K562 (cell line): ENCODE results near the gene RNF25. TPM values are rescaled to one million over a fixed set of nuclear protein-coding genes. Genes with fewer than 3 reads are reported as not detected.

ENCODE experiments used
- ARID1B ChIP-seq: fragments of 450-650 bp; IDR thresholded peaks from 2 replicates; pipeline ENCODE4 v1.6.1; 2016; ENCODE audit warnings: antibody characterized with exemption, mild to moderate bottlenecking, inconsistent platforms
- ATF3 ChIP-seq, 2 experiments: fragments of 450-650 bp in 1 of 2; sonication (generic) in 1 of 2; formaldehyde crosslinking in 1 of 2; IDR thresholded peaks in 1 of 2; conservative IDR thresholded peaks in 1 of 2; 2 replicates each; pipeline versions ENCODE4 v1.6.1 to v1.8.1; 2016 to 2023; ENCODE audit warnings: mild to moderate bottlenecking in 2 of 2, moderate library complexity in 2 of 2, inconsistent platforms in 1 of 2, missing genetic modification reagents in 1 of 2
- CSDE1 ChIP-seq, 2 experiments: fragments of 450-650 bp; IDR thresholded peaks; 2 replicates each; pipeline ENCODE4 v1.6.1; 2016; ENCODE audit warnings: mild to moderate bottlenecking in 1 of 2
- DPF2 ChIP-seq: fragments of 450-650 bp; IDR thresholded peaks from 2 replicates; pipeline ENCODE4 v1.6.1; 2016
- EHMT2 ChIP-seq: fragments of 450-650 bp; IDR thresholded peaks from 2 replicates; pipeline ENCODE4 v1.6.1; 2018; ENCODE audit warnings: antibody characterized with exemption
- ELF1 ChIP-seq: fragments of 200-800 bp; sonication (Bioruptor generic); IDR thresholded peaks from 2 replicates; pipeline ENCODE4 v1.6.1; 2016; ENCODE audit warnings: missing genetic modification characterization, missing compliant biosample characterization
- FOS ChIP-seq: IDR thresholded peaks from 3 replicates; pipeline ENCODE4 v1.6.1; 2011; ENCODE audit not compliant: insufficient read length; ENCODE audit errors: extremely low read depth
- FOSL1 ChIP-seq: fragments of 200-800 bp; sonication (Bioruptor generic); conservative IDR thresholded peaks from 2 replicates; pipeline ENCODE4 v1.6.1; 2016; ENCODE audit warnings: missing genetic modification characterization, missing compliant biosample characterization
- HDAC6 ChIP-seq: IDR thresholded peaks from 2 replicates; pipeline ENCODE4 v1.6.1; 2012; ENCODE audit warnings: low read depth, mild to moderate bottlenecking, control low read depth, inconsistent platforms, low read length, moderate library complexity
- JUND ChIP-seq, 2 experiments: IDR thresholded peaks; 2 replicates in 1 of 2; 3 replicates in 1 of 2; pipeline ENCODE4 v1.6.1; 2011; ENCODE audit warnings: borderline replicate concordance in 2 of 2, low read depth in 2 of 2, low read length in 2 of 2, improper control_type of control experiment in 1 of 2, missing biosample characterization in 1 of 2, missing genetic modification characterization in 1 of 2, missing genetic modification reagents in 1 of 2
- PHF20 ChIP-seq: fragments of 450-650 bp; IDR thresholded peaks from 2 replicates; pipeline ENCODE4 v1.6.1; 2018; ENCODE audit not compliant: partially characterized antibody
- PHF8 ChIP-seq: fragments of 200-600 bp; sonication (generic); IDR thresholded peaks from 2 replicates; pipeline ENCODE4 v1.6.1; 2012; ENCODE audit warnings: mixed run types, mild to moderate bottlenecking, inconsistent platforms, low read length, moderate library complexity, borderline replicate concordance
- SMARCA4 ChIP-seq: fragments of 450-650 bp; IDR thresholded peaks from 2 replicates; pipeline ENCODE4 v1.6.1; 2016
- ZNF121 ChIP-seq: sonication (generic); formaldehyde crosslinking; conservative IDR thresholded peaks from 2 replicates; pipeline ENCODE4 v1.8.0; 2022; ENCODE audit warnings: missing genetic modification reagents
- polyA plus RNA-seq, 8 experiments: library from polyadenylated mRNA; depleted of rRNA in 4 of 8; stranded (reverse) in 5 of 8; unstranded in 3 of 8; fragments of >200 nt; fragmentation: Nextera tagmentation in 2 of 8; fragmentation: Illumina TruSeq in 1 of 8; extraction: Ambion mirVana in 2 of 8; extraction: Trizol in 1 of 8; gene quantifications; 2 replicates each; pipeline versions ENCODE4 v1.2.1 to v1.2.3, GENCODE V29; 2011 to 2014; ENCODE audit warnings: inconsistent platforms in 1 of 8, missing spikeins in 1 of 8
- total RNA-seq, 7 experiments: library from RNA; depleted of rRNA in 6 of 7; stranded (reverse); fragments of >200 nt in 6 of 7; fragmentation: Illumina TruSeq in 2 of 7; extraction: Trizol in 2 of 7; gene quantifications; 2 replicates each; pipeline versions ENCODE4 v1.2.1 to v1.2.3, GENCODE V29; 2011 to 2021; ENCODE audit warnings: low replicate concordance in 1 of 7
- TF ChIP-seq, protein P1 (sequence below), 2 experiments: fragments of 450-650 bp in 1 of 2; sonication (generic) in 1 of 2; formaldehyde crosslinking in 1 of 2; IDR thresholded peaks; 2 replicates each; pipeline versions ENCODE4 v1.7.1 to v1.9.0; 2016 to 2022; ENCODE audit warnings: inconsistent platforms in 1 of 2, mild to moderate bottlenecking in 1 of 2, missing genetic modification reagents in 1 of 2
- TF ChIP-seq, protein P2 (sequence below): fragments of 450-650 bp; IDR thresholded peaks from 2 replicates; pipeline ENCODE4 v1.6.1; 2017; ENCODE audit warnings: antibody characterized with exemption

Gene RNF25
- total and polyA plus RNA-seq, 9 of the 15 experiments (the other 6 are each of a cell fraction or from before 2014, with no cell fraction given) = 2.3 to 49.8 (median 20.5) TPM

- TF ChIP-seq, protein P1, sequence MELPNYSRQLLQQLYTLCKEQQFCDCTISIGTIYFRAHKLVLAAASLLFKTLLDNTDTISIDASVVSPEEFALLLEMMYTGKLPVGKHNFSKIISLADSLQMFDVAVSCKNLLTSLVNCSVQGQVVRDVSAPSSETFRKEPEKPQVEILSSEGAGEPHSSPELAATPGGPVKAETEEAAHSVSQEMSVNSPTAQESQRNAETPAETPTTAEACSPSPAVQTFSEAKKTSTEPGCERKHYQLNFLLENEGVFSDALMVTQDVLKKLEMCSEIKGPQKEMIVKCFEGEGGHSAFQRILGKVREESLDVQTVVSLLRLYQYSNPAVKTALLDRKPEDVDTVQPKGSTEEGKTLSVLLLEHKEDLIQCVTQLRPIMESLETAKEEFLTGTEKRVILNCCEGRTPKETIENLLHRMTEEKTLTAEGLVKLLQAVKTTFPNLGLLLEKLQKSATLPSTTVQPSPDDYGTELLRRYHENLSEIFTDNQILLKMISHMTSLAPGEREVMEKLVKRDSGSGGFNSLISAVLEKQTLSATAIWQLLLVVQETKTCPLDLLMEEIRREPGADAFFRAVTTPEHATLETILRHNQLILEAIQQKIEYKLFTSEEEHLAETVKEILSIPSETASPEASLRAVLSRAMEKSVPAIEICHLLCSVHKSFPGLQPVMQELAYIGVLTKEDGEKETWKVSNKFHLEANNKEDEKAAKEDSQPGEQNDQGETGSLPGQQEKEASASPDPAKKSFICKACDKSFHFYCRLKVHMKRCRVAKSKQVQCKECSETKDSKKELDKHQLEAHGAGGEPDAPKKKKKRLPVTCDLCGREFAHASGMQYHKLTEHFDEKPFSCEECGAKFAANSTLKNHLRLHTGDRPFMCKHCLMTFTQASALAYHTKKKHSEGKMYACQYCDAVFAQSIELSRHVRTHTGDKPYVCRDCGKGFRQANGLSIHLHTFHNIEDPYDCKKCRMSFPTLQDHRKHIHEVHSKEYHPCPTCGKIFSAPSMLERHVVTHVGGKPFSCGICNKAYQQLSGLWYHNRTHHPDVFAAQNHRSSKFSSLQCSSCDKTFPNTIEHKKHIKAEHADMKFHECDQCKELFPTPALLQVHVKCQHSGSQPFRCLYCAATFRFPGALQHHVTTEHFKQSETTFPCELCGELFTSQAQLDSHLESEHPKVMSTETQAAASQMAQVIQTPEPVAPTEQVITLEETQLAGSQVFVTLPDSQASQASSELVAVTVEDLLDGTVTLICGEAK (IDR thresholded peaks at IDR 0.05) = peak; percentile 55; the same call in 1 of the 2 replicates
- TF ChIP-seq, protein P1 (CRISPR knock-in tag; IDR thresholded peaks at IDR 0.05) = no peak
- no peak for TF ChIP-seq PHF20
- TF ChIP-seq PHF8 = peak; percentile 20; the same call in 1 of the 2 replicates
- peak; percentile 45 for TF ChIP-seq FOS
- TF ChIP-seq, protein P2, sequence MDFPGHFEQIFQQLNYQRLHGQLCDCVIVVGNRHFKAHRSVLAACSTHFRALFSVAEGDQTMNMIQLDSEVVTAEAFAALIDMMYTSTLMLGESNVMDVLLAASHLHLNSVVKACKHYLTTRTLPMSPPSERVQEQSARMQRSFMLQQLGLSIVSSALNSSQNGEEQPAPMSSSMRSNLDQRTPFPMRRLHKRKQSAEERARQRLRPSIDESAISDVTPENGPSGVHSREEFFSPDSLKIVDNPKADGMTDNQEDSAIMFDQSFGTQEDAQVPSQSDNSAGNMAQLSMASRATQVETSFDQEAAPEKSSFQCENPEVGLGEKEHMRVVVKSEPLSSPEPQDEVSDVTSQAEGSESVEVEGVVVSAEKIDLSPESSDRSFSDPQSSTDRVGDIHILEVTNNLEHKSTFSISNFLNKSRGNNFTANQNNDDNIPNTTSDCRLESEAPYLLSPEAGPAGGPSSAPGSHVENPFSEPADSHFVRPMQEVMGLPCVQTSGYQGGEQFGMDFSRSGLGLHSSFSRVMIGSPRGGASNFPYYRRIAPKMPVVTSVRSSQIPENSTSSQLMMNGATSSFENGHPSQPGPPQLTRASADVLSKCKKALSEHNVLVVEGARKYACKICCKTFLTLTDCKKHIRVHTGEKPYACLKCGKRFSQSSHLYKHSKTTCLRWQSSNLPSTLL = no peak
- TF ChIP-seq CSDE1 (IDR thresholded peaks at IDR 0.05) = no peak
- TF ChIP-seq HDAC6 = no peak
- TF ChIP-seq DPF2 = peak; percentile 57
- TF ChIP-seq ZNF121 (CRISPR knock-in tag) = no peak
- TF ChIP-seq ATF3 (IDR thresholded peaks at IDR 0.05) = peak; percentile 90
- TF ChIP-seq ATF3 (CRISPR knock-in tag; conservative IDR thresholded peaks at IDR 0.05) = no peak
- TF ChIP-seq JUND (IDR thresholded peaks at IDR 0.05; ENCODE audit: borderline replicate concordance, low read depth, low read length) = peak; percentile 92
- peak; percentile 87; the same call in 2 of the 3 replicates for TF ChIP-seq JUND (tag; IDR thresholded peaks at IDR 0.05; ENCODE audit: borderline replicate concordance, low read depth, low read length)
- no peak for TF ChIP-seq ELF1 (tag)
- TF ChIP-seq EHMT2 = peak; percentile 83; the same call in 1 of the 2 replicates
- peak; percentile 92 for TF ChIP-seq FOSL1
- peak; percentile 57 for TF ChIP-seq ARID1B
- peak; percentile 67 for TF ChIP-seq SMARCA4
These were observed 7.3 kb upstream of the RNF25 start (continued) for GRCh38 chr2:218679119-218679518.
